HG03039 (cell line): Measurements from ENCODE around the gene TENT4A.

ENCODE experiments used
- ATAC-seq: cut with Tn5 transposase; IDR thresholded peaks from one replicate; pipeline ENCODE4 v1.9.1; 2021; ENCODE audit warnings: mild to moderate bottlenecking, moderate library complexity; ENCODE audit not compliant: unreplicated experiment

TENT4A gene

GRCh38 chr5:6717247-6717646, 4.0 kb downstream of the TENT4A start:
- ATAC-seq = no peak

GRCh38 chr5:6717687-6718086, 4.5 kb downstream of the TENT4A start:
- no peak for ATAC-seq

GRCh38 chr5:6718161-6718681, 5.0 kb downstream of the TENT4A start:
- no peak for ATAC-seq

GRCh38 chr5:6718718-6719117, 5.5 kb downstream of the TENT4A start:
- no peak for ATAC-seq

GRCh38 chr5:6719417-6719816, 6.2 kb downstream of the TENT4A start:
- ATAC-seq = no peak

- no peak for ATAC-seq
Observed at GRCh38 chr5:6719896-6720560, 6.8 kb downstream of the TENT4A start.

GRCh38 chr5:6720561-6720921, 7.3 kb downstream of the TENT4A start:
- no peak for ATAC-seq

GRCh38 chr5:6721442-6721841, 8.2 kb downstream of the TENT4A start:
- ATAC-seq = no peak

- ATAC-seq = peak; percentile 39
Observed at GRCh38 chr5:6722015-6722414, 8.8 kb downstream of the TENT4A start.

GRCh38 chr5:6723122-6723815, 10.0 kb downstream of the TENT4A start:
- no peak for ATAC-seq

- no peak for ATAC-seq
Observed at GRCh38 chr5:6723816-6724300, 10.6 kb downstream of the TENT4A start.

GRCh38 chr5:6724321-6724929, 11.2 kb downstream of the TENT4A start:
- no peak for ATAC-seq

GRCh38 chr5:6725421-6725820, 12.2 kb downstream of the TENT4A start:
- no peak for ATAC-seq

- no peak for ATAC-seq
Observed at GRCh38 chr5:6726006-6726405, 12.8 kb downstream of the TENT4A start.

- no peak for ATAC-seq
Observed at GRCh38 chr5:6727231-6727630, 14.0 kb downstream of the TENT4A start.

GRCh38 chr5:6728011-6728794, 15.0 kb downstream of the TENT4A start:
- ATAC-seq = peak; percentile 84

GRCh38 chr5:6728795-6729183, 15.6 kb downstream of the TENT4A start:
- no peak for ATAC-seq

GRCh38 chr5:6729386-6730310, 16.4 kb downstream of the TENT4A start:
- ATAC-seq = no peak

GRCh38 chr5:6730407-6730806, 17.2 kb downstream of the TENT4A start:
- ATAC-seq = no peak

- no peak for ATAC-seq
Observed at GRCh38 chr5:6730807-6731206, 17.6 kb downstream of the TENT4A start.
